Globus pallidus (tissue), 1 donor: Measurements from ENCODE around the gene SEBOX.
"Not testable (repeated sequence)": the region's sequence is repeated elsewhere in the genome, so short reads cannot be mapped to it uniquely, and the experiment has no call there.

Experiments used
- DNase-seq: peaks from one replicate; pipeline ENCODE4 v3.0.0-alpha.2; 2015; ENCODE audit warnings: low spot score

Gene SEBOX

DNA sequence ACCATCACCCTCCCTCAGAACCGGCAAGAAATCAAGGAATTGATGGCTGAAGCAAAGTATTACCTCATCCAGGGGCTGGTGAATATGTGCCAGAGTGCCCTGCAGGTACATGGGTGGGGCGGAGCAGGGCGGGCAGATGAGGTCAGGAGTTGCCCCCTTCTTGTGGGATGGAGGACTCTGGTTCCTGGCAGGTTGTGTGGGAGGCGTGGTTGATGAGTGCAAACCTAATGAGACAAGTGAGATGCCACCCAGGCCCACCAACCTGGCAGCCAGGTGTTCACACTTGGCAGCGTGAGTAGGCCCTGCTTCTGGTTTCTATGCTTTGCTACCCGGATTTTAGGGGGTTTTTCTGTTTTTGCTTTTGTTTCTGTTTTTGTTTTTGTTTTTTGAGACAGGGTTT lies 24.6 kb downstream of the SEBOX start:
- DNase-seq: no peak

DNA sequence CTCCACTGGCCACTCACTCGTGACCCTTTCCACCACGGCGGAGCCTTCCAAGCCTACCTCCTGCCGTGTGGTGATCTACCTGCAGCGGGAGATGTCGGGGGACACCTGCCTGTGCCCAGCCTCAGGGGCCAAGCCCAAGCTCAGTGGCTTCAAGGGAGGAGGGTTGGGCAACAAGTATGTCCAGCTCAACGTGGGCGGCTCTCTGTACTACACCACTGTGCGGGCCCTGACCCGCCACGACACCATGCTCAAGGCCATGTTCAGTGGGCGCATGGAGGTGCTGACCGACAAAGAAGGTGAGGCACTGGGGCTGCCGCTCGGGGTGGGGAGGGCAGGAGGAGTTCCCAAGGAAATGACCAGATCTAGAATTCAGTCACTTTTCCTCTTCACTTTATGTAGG lies 25.6 kb downstream of the SEBOX start:
- DNase-seq: no peak

- not testable (repeated sequence) for DNase-seq
Measured at GRCh38 chr17:28338769-28339212, 26.2 kb downstream of the SEBOX start.

DNA sequence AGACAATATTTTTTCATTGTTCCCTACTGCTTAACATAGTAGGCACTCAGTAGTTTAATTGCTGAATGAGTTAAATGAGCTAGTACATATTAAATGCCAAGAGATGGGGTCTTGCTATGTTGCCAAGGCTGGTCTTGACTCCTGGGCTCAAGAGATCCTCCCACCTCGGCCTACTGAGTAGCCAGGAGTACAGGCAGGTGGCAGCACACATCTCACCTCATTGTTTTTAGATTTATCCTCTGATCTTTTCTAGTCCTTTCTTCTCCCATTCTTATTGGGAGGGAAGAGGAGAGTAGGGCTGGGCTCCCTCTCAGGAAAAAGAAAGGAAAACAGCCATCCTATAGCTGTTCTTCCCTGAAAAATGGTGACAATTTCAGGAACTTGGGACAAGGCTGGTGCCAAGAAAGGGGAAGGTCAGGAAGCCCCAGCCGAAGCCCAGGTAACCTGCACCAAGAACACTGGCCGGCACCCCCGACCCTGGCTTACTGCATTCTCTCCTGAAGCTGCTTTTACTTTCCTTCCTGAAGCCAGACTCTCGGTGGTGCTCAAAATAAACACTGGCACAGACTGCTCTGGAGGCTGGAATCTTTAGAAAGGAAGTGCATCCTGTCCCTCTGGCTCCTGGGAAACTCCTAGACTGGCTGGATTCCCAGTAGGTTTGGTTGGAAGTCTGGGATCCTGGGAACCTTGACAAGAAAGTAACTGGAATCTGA lies 26.8 kb downstream of the SEBOX start:
- no peak for DNase-seq

- DNase-seq: peak; percentile 18
Measured at GRCh38 chr17:28335959-28336871, 28.8 kb downstream of the SEBOX start.

GRCh38 chr17:28335201-28335958 lies 29.6 kb downstream of the SEBOX start, which contains the start of the genes IFT20 and TNFAIP1:
Gene IFT20, minus strand, starts transcription at chr17:28335472. Its CDS starts 3,487 bp downstream, at chr17:28331985.
Gene TNFAIP1, plus strand, starts transcription at chr17:28335761. Its CDS starts 3,761 bp downstream, at chr17:28339522.
- DNase-seq: peak; percentile 100

DNA sequence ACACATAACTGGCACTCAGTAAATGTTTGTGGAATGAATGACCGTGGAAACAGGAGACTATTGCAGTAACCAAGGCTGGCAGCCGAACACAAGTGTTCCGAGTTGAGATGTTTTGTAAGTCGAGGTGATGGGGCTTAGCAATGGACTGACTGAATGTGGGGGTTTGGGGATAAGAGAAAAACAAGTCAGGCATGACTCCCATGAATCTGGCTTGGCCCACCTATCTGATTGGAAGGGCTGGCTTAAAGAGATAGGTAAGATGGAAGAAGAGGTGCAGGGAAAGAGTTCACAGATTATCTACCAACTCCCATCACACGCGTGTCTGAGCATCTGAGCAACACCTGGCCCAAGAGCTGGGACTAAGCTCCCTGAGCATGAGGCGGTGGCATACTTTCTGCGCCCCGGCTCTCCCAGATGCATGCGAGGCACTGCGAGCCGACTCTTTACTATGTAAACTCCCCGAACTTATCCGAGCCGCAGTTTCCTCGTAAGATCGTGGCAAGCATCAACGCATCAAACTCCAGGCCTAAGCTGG lies 30.3 kb downstream of the SEBOX start:
- DNase-seq: no peak

GRCh38 chr17:28334171-28334570 lies 30.8 kb downstream of the SEBOX start:
- DNase-seq: no peak

- no peak for DNase-seq
Measured at GRCh38 chr17:28333083-28333746, 31.8 kb downstream of the SEBOX start.

DNA sequence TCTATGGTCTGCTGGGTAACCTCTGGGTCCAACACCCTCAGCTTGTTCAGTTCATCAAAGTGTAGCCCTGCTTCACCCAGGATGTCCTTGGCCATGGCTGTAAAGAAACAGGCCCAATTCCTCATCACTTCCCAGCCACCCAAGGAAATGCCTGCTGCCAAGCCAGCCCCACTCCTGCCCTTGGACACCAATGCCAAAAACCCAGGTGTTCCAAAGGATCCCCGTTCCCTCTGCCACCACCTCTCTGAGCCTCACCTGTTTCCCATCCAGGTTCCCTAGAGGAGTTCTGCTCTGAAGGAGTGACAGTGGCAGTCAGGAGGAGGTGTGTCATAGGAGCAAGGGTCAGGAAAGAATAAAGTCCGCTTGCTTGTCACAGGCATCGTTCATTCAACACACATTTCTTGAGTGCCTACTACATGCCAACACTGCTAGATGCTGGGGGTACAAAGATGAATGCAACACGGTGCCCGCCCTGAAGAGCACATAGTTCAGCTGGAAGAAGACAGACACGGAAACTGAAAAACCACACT lies 33.0 kb downstream of the SEBOX start:
- DNase-seq: no peak

GRCh38 chr17:28330671-28331070 lies 34.3 kb downstream of the SEBOX start:
- no peak for DNase-seq

DNA sequence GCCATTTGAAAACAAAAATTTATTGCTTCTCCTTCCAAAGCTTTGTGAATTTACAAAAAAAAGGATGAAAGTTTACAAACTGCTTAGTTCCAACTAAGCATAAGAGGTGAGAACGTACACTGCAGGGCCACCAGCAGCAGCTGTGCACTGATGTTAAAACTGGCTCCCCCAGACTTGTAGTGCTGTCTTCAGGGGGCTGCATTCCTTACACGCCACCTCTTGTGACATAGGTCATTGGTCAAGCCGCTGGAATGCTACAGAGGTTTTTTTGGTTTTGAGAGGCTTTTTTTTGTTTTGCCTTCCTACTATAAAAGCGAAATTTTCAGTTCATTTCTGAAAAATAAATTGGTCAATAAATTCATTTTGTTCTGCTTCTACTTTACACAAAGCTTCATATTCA lies 36.7 kb downstream of the SEBOX start:
- no peak for DNase-seq

- DNase-seq: no peak
Measured at GRCh38 chr17:28327709-28328108, 37.3 kb downstream of the SEBOX start.

DNA sequence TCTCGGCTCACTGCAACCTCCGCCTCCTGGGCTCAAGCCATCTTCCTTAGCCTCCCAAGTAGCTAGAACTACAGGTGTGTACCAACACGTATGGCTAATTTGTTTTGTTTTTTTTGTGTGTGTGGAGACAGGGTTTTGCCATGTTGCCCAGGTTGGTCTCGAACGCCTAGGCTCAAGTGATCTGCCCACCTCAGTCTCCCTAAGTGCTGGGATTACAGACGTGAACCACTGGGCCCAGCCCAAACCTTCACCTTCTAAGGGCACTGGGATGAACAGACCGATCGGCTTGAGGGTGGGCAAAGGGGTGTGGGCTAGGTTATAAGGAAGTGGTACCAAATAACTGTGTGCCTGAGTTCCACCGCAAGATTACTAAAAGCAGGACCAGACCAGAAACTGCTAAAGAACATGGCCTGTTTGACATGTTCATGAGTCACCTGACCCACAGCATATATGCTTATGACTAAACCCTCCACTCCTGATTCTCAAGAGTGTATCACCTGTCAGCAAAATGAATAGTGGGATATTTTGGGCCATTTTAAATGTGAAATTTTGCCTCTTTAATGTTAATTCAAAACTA lies 37.9 kb downstream of the SEBOX start:
- DNase-seq: no peak

DNA sequence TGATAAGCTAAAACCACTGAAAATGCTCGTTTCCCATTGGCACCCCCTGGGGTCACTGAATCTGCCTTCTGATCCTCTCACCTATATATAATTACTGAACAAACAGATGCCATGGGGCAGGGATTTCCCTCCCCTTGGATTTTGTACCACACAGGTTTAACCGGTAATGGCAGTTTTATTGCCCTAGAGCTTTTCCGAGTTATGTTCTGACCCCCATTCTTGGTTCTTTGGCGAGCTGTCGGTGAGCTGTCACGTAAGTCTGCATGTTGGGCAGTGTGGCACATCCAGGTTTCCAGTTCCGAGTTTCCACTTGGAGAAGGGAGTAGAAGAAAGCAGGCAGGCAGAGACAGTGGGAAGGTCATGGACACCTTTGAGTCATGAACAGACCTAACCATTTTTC lies 38.9 kb downstream of the SEBOX start:
- DNase-seq: no peak

- no peak for DNase-seq
Measured at GRCh38 chr17:28325211-28325610, 39.8 kb downstream of the SEBOX start.

- no peak for DNase-seq
Measured at GRCh38 chr17:28324781-28325180, 40.2 kb downstream of the SEBOX start.

- DNase-seq: no peak
Measured at GRCh38 chr17:28324267-28324745, 40.7 kb downstream of the SEBOX start.

DNA sequence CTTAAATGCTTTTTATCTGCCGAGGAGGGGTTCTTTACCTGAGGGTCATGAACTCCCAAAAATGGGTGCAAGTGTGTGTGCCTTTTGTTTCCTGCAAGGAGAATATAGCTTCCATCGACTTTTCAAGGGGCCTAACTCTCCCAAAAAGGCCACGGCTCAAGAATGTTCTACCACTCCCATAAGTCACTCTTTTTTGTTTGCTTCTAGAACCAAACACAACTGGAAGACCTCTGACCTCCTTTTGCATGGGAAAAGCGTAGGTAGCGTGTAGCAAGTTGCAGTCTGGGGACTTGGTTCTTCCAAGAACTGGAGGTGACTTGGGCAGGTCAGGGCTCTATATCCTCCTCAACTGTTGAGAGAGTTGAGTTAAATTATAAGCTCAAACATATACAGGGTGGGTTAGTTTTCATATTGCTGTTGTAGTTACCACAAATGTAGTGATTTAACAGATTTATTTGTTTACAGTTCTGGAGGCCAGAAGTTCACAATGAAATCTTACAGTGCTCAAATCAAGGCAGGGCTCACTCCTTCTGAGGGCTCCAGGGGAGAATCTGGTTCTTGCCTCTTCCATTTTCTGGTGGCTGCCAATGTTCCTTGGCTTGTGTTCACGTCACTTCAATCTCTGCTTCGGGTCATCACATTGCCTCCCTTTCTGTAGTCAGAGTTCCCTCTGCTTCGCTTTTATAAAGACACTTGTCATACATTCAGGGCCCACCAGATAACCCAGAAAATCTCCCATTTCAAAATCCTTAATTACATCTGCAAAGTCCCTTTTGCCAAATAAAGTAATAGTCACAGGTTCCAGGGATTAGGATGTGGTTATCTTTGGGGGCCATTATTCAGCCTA lies 44.6 kb downstream of the SEBOX start:
- DNase-seq: no peak

- DNase-seq: no peak
Measured at GRCh38 chr17:28319598-28319935, 45.4 kb downstream of the SEBOX start.
